Measurements from ENCODE around the gene AGR2.
"Not testable (repeated sequence)": the region's sequence is repeated elsewhere in the genome, so short reads cannot be mapped to it uniquely, and the experiment has no call there.

Gene AGR2

DNA sequence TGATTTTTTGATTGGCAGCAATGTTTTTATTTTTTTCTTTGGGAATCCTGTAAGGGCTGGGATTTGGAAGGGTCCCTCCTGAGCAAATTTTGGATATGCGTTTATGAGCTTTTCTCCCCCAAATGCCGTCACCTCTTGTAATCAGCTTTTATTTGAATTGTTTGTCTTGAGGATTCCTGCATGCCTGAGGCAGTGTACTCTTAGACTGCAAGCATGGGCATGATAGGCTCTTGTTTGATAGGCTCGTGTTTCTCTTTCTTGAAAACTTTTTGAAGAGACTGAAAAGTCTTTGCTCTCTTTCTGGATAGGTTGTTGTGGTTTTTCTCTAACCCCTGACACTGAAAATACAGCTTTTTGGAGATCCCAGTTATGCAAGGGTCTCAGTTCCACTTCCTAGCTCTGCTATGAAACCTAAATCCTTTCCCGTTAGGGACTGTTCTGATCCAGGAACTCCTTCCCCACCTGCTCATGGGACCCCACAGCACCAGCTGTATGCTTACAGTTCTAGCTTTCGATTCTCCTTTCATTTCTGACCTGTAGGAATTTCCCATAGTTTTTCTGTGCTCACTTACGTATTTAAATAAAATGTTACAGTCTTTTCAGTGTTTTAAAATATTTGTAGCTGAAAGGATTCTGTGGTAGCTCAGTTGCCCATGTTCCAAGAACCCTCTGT lies 34.0 kb downstream of the AGR2 start:
- no peaks in the 10 kb centered on the region for H3K9me3 ChIP-seq (ENCODE audit: insufficient read depth, low read depth, low read length)
- no peak overlapping the region for H2AFZ ChIP-seq (ENCODE audit: low read length)
- peak overlapping the region; percentile 4 for H3K4me2 ChIP-seq (ENCODE audit: low read depth, low read length, poor library complexity, severe bottlenecking)

GRCh38 chr7:16769994-16770393 lies 34.8 kb downstream of the AGR2 start:
- not testable (repeated sequence) for H2AFZ ChIP-seq (ENCODE audit: low read length); H3K36me3 ChIP-seq (ENCODE audit: insufficient read depth, low read length); H3K27me3 ChIP-seq (ENCODE audit: insufficient read depth, low read length, poor library complexity, severe bottlenecking); H3K9me2 ChIP-seq (replicated peaks; ENCODE audit: low read depth, low read length); H3K9me3 ChIP-seq (ENCODE audit: insufficient read depth, low read depth, low read length); H3K4me3 ChIP-seq (ENCODE audit: low read length, poor library complexity, severe bottlenecking); H3K4me2 ChIP-seq (ENCODE audit: low read depth, low read length, poor library complexity, severe bottlenecking); H3K9ac ChIP-seq (ENCODE audit: low read depth, low read length, poor library complexity, severe bottlenecking); H3F3A ChIP-seq (ENCODE audit: low read depth); H4K20me1 ChIP-seq (ENCODE audit: insufficient read depth, low read length, poor library complexity, severe bottlenecking)
- Histone ChIP-seq H3K4me1 (ENCODE audit: insufficient read depth, low read length, poor library complexity, severe bottlenecking) (peaks cover 49% of the 10 kb centered on the region), H3K79me2 (ENCODE audit: insufficient read depth, low read length) (peaks cover 69% of the 10 kb centered on the region)

More for the DNA sequence above, 34.0 kb downstream of the AGR2 start:
- Histone ChIP-seq H3K27me3 (ENCODE audit: insufficient read depth, low read length, poor library complexity, severe bottlenecking) (no peaks in the 10 kb centered on the region), H4K20me1 (ENCODE audit: insufficient read depth, low read length, poor library complexity, severe bottlenecking) (peaks cover 3% of the 10 kb centered on the region), H3F3A (ENCODE audit: low read depth) (no peaks in the 10 kb centered on the region), H3K36me3 (ENCODE audit: insufficient read depth, low read length) (no peaks in the 10 kb centered on the region), H3K79me2 (ENCODE audit: insufficient read depth, low read length) (peaks cover 72% of the 10 kb centered on the region), H3K9me2 (replicated peaks; ENCODE audit: low read depth, low read length) (no peaks in the 10 kb centered on the region), H3K9ac (ENCODE audit: low read depth, low read length, poor library complexity, severe bottlenecking) (peak overlapping the region; percentile 9), H3K4me1 (ENCODE audit: insufficient read depth, low read length, poor library complexity, severe bottlenecking) (peaks cover 46% of the 10 kb centered on the region), H3K4me3 (ENCODE audit: low read length, poor library complexity, severe bottlenecking) (no peak overlapping the region)
- TF ChIP-seq EZH2phosphoT487 (IDR thresholded peaks at IDR 0.05; ENCODE audit: borderline replicate concordance) (no peak), CTCF (conservative IDR thresholded peaks at IDR 0.05; ENCODE audit: low read length) (no peak)

DNA sequence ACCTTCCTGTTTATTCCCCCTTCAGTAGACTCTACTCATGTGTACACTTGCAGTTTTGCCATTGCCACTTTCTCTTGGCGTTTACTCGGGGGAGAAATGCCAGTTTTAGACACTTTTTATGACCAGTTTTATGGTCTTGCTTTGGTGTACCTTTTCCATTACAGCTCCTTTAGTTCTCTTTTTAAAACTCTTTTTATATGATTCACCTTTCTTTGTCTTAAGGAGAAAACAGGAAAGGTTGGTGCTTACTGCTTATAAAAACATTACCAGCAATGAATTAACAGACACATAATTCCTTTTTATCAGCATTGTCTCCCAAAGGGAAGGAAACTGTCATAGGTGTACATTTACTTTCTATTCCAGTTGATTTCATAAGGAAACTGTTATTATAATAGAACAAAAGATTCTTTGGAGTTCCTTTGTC lies 39.4 kb downstream of the AGR2 start:
- Histone ChIP-seq H3K4me3 (ENCODE audit: low read length, poor library complexity, severe bottlenecking) (peak overlapping the region; percentile 38), H3K27me3 (ENCODE audit: insufficient read depth, low read length, poor library complexity, severe bottlenecking) (no peaks in the 10 kb centered on the region)
- TF ChIP-seq EZH2phosphoT487 (IDR thresholded peaks at IDR 0.05; ENCODE audit: borderline replicate concordance) = no peak
- TF ChIP-seq CTCF (conservative IDR thresholded peaks at IDR 0.05; ENCODE audit: low read length) = no peak

DNA sequence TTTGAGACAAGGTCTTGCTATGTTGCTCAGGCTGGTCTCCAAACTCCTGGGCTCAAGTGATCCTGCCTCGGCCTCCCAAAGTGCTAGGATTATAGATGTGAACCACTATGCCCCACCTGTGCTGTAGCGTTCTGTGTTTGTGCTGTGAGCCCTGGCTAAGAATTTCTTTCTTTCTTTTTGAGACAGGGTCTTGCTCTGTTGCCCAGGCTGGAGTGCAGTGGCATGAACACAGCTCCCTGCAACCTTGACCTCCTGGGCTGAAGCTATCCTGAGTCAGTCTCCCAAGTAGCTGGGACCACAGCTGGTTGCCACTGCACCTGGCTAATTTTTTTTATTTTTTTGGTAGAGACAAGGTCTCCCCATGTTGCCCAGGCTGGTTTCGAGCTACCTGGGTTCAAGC lies 39.9 kb downstream of the AGR2 start:
- H3K4me3 ChIP-seq (ENCODE audit: low read length, poor library complexity, severe bottlenecking) = peak overlapping the region; percentile 38
- no peak for TF ChIP-seq CTCF (conservative IDR thresholded peaks at IDR 0.05; ENCODE audit: low read length)
- TF ChIP-seq EZH2phosphoT487 (IDR thresholded peaks at IDR 0.05; ENCODE audit: borderline replicate concordance) = no peak
- H3K9ac ChIP-seq (ENCODE audit: low read depth, low read length, poor library complexity, severe bottlenecking) = peak overlapping the region; percentile 34
- H2AFZ ChIP-seq (ENCODE audit: low read length) = no peak overlapping the region
- no peaks in the 10 kb centered on the region for H4K20me1 ChIP-seq (ENCODE audit: insufficient read depth, low read length, poor library complexity, severe bottlenecking)
- H3K4me2 ChIP-seq (ENCODE audit: low read depth, low read length, poor library complexity, severe bottlenecking) = peak overlapping the region; percentile 65
- H3K79me2 ChIP-seq (ENCODE audit: insufficient read depth, low read length) = peaks cover 84% of the 10 kb centered on the region
- no peaks in the 10 kb centered on the region for H3K36me3 ChIP-seq (ENCODE audit: insufficient read depth, low read length)
- no peaks in the 10 kb centered on the region for H3K27me3 ChIP-seq (ENCODE audit: insufficient read depth, low read length, poor library complexity, severe bottlenecking)
- H3K4me1 ChIP-seq (ENCODE audit: insufficient read depth, low read length, poor library complexity, severe bottlenecking) = peaks cover 45% of the 10 kb centered on the region
- no peaks in the 10 kb centered on the region for H3K9me2 ChIP-seq (replicated peaks; ENCODE audit: low read depth, low read length)
- H3K9me3 ChIP-seq (ENCODE audit: insufficient read depth, low read depth, low read length) = no peaks in the 10 kb centered on the region
- no peaks in the 10 kb centered on the region for H3F3A ChIP-seq (ENCODE audit: low read depth)

More for the DNA sequence above, 39.4 kb downstream of the AGR2 start:
- H3K36me3 ChIP-seq (ENCODE audit: insufficient read depth, low read length) = no peaks in the 10 kb centered on the region
- H4K20me1 ChIP-seq (ENCODE audit: insufficient read depth, low read length, poor library complexity, severe bottlenecking) = no peaks in the 10 kb centered on the region
- H3K9me3 ChIP-seq (ENCODE audit: insufficient read depth, low read depth, low read length) = no peaks in the 10 kb centered on the region
- no peak overlapping the region for H2AFZ ChIP-seq (ENCODE audit: low read length)
- H3K4me2 ChIP-seq (ENCODE audit: low read depth, low read length, poor library complexity, severe bottlenecking) = peak overlapping the region; percentile 65
- H3F3A ChIP-seq (ENCODE audit: low read depth) = no peaks in the 10 kb centered on the region
- H3K4me1 ChIP-seq (ENCODE audit: insufficient read depth, low read length, poor library complexity, severe bottlenecking) = peaks cover 41% of the 10 kb centered on the region
- H3K9me2 ChIP-seq (replicated peaks; ENCODE audit: low read depth, low read length) = no peaks in the 10 kb centered on the region
- peak overlapping the region; percentile 34 for H3K9ac ChIP-seq (ENCODE audit: low read depth, low read length, poor library complexity, severe bottlenecking)
- peaks cover 82% of the 10 kb centered on the region for H3K79me2 ChIP-seq (ENCODE audit: insufficient read depth, low read length)

Measured in Loucy (cell line).